ENCODE data around the gene MOCS1.

MOCS1 gene

DNA sequence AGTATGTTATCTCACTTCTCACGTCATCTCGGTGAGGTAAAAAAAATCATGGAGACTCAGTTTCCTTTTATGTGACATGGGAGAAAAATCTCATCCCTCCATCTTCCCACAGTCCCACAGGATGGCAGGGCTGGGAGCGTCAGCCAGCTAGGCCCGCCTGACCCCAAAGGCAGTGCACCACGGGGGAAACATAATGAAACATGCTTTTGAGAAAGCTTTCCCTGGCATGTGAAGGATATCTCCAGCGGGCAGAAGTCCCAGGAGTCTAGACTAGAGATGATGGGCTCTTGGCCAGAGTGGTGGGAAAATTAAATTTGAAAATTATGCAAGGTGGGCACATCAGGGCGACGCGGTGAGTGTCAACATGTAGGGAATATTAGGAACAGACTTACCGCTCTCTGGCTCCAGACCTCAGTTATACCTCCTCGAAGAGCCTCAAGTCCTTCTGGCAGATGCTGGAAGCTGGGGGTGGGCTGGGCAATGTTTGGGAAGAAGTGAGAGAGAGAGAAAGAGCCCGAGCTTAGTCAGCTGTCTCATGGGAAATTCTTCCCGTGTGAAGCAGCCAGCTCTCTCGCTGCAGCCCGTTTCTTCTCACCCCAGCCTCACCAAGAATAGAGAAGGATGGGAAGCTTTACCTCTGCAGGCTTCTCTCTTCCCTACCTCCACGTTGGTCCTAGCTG, 52.3 kb downstream of the MOCS1 start:
- Histone ChIP-seq H3K36me3 (ENCODE audit: control insufficient read depth, insufficient read depth, low read length) (peaks cover 39% of the 10 kb centered on the region), H3K9me3 (ENCODE audit: control insufficient read depth, low read length) (no peaks in the 10 kb centered on the region), H3K27ac (ENCODE audit: low read depth, low read length, severe bottlenecking) (peak overlapping the region; percentile 82), H3K4me1 (ENCODE audit: control insufficient read depth, insufficient read depth, low read length, poor library complexity, severe bottlenecking) (peaks cover 46% of the 10 kb centered on the region), H3K4me3 (ENCODE audit: extremely low read depth, insufficient read depth, low read length, poor library complexity, severe bottlenecking) (no peak overlapping the region)
- 85 to 90% methylated on average over 10 to 13 of the region's 16 CpGs for WGBS, 2 experiments (ENCODE audit: insufficient coverage in 2 of 2)

- WGBS, 2 experiments (ENCODE audit: insufficient coverage in 2 of 2) = 100% methylated on average over 2 of the region's 4 CpGs; no CpG with 5 or more reads in 1 of the 2 experiments
- Histone ChIP-seq H3K4me1 (ENCODE audit: control insufficient read depth, insufficient read depth, low read length, poor library complexity, severe bottlenecking) (peaks cover 35% of the 10 kb centered on the region), H3K36me3 (ENCODE audit: control insufficient read depth, insufficient read depth, low read length) (peaks cover 47% of the 10 kb centered on the region), H3K4me3 (ENCODE audit: extremely low read depth, insufficient read depth, low read length, poor library complexity, severe bottlenecking) (no peak overlapping the region), H3K27ac (ENCODE audit: low read depth, low read length, severe bottlenecking) (no peak overlapping the region), H3K9me3 (ENCODE audit: control insufficient read depth, low read length) (no peaks in the 10 kb centered on the region)
These were observed 53.7 kb downstream of the MOCS1 start for GRCh38 chr6:39880594-39880993.

DNA sequence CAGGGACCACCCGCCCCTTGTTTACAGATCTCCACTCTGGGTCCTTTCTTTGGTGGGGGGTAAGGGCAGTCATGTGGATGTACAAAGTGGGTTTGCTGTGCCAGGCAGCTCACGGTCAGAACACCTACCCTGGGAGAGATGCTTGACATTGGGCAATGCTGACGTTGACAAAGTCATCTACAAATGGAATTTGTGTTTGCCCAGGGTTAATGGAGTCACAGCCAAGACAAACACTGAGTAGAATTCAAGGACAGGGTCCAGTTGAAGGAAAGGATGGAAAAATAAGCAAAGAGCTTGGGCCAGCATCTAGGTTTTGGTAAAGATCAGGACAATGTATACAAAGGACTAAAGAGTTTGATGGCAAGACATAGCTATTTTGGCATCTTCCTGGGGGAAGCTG, 54.7 kb downstream of the MOCS1 start:
- Histone ChIP-seq H3K9me3 (ENCODE audit: control insufficient read depth, low read length) (no peaks in the 10 kb centered on the region), H3K36me3 (ENCODE audit: control insufficient read depth, insufficient read depth, low read length) (peaks cover 56% of the 10 kb centered on the region), H3K27ac (ENCODE audit: low read depth, low read length, severe bottlenecking) (no peak overlapping the region), H3K4me3 (ENCODE audit: extremely low read depth, insufficient read depth, low read length, poor library complexity, severe bottlenecking) (no peak overlapping the region), H3K4me1 (ENCODE audit: control insufficient read depth, insufficient read depth, low read length, poor library complexity, severe bottlenecking) (peaks cover 25% of the 10 kb centered on the region)
- 90% methylated on average over 2 to 3 of the region's 3 CpGs for WGBS, 2 experiments (ENCODE audit: insufficient coverage in 2 of 2)

DNA sequence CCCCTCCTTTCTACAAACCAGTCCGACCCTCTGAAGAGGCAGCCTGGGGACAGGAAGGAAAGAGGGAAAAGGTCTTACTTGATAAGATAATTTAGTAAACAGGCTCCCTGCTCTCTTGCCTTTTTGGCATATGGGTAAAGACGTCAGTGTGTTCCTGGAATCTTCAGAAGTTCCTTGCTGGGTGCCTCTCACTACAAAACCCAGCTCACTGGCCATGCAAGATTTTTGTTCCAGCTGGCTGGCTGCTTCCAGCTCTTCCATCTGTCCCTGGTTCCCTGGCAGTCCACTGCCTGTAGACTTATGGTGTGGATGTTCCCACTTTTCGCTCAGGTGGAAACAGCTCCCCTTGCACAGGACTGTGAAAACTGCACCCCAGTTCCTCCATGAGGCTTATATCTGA, 57.4 kb downstream of the MOCS1 start:
- Histone ChIP-seq H3K36me3 (ENCODE audit: control insufficient read depth, insufficient read depth, low read length) (peaks cover 74% of the 10 kb centered on the region), H3K27ac (ENCODE audit: low read depth, low read length, severe bottlenecking) (no peak overlapping the region), H3K4me3 (ENCODE audit: extremely low read depth, insufficient read depth, low read length, poor library complexity, severe bottlenecking) (no peak overlapping the region), H3K9me3 (ENCODE audit: control insufficient read depth, low read length) (no peaks in the 10 kb centered on the region), H3K4me1 (ENCODE audit: control insufficient read depth, insufficient read depth, low read length, poor library complexity, severe bottlenecking) (peaks cover 9% of the 10 kb centered on the region)
- WGBS, 2 experiments (ENCODE audit: insufficient coverage in 2 of 2) = 62 to 88% methylated on average over 2 of the region's 3 CpGs

GRCh38 chr6:39876111-39876510, 58.2 kb downstream of the MOCS1 start:
- Histone ChIP-seq H3K4me3 (ENCODE audit: extremely low read depth, insufficient read depth, low read length, poor library complexity, severe bottlenecking) (no peak overlapping the region), H3K9me3 (ENCODE audit: control insufficient read depth, low read length) (no peaks in the 10 kb centered on the region), H3K36me3 (ENCODE audit: control insufficient read depth, insufficient read depth, low read length) (peaks cover 76% of the 10 kb centered on the region)

GRCh38 chr6:39873439-39873838, 60.8 kb downstream of the MOCS1 start:
- Histone ChIP-seq H3K4me3 (ENCODE audit: extremely low read depth, insufficient read depth, low read length, poor library complexity, severe bottlenecking) (no peak overlapping the region), H3K4me1 (ENCODE audit: control insufficient read depth, insufficient read depth, low read length, poor library complexity, severe bottlenecking) (peaks cover 5% of the 10 kb centered on the region), H3K9me3 (ENCODE audit: control insufficient read depth, low read length) (no peaks in the 10 kb centered on the region), H3K27ac (ENCODE audit: low read depth, low read length, severe bottlenecking) (no peak overlapping the region), H3K36me3 (ENCODE audit: control insufficient read depth, insufficient read depth, low read length) (peaks cover 72% of the 10 kb centered on the region)
- WGBS, 2 experiments (ENCODE audit: insufficient coverage in 2 of 2) = 86 to 100% methylated on average over 2 to 3 of the region's 3 CpGs

More at GRCh38 chr6:39876111-39876510, 58.2 kb downstream of the MOCS1 start:
- no peak overlapping the region for H3K27ac ChIP-seq (ENCODE audit: low read depth, low read length, severe bottlenecking)
- peaks cover 5% of the 10 kb centered on the region for H3K4me1 ChIP-seq (ENCODE audit: control insufficient read depth, insufficient read depth, low read length, poor library complexity, severe bottlenecking)

- no peak overlapping the region for H3K27ac ChIP-seq (ENCODE audit: low read depth, low read length, severe bottlenecking)
These were observed 63.3 kb downstream of the MOCS1 start for GRCh38 chr6:39870950-39871349.

DNA sequence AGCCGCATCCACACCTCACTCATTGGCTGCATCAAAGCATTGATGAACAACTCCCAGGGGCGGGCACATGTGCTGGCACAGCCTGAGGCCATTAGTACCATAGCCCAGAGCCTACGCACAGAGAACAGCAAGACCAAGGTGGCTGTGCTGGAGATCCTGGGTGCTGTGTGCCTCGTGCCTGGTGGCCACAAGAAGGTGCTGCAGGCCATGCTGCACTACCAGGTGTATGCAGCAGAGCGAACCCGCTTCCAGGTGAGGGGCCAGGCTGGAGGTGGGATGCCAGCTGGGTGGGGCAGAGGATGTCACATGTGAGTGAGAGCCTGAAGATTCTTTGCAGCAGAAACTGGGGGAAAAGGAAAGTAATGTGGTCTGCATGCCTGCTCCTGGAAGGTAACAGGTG, 66.7 kb downstream of the MOCS1 start:
- no peaks in the 10 kb centered on the region for H3K4me1 ChIP-seq (ENCODE audit: control insufficient read depth, insufficient read depth, low read length, poor library complexity, severe bottlenecking)

More at GRCh38 chr6:39870950-39871349, 63.3 kb downstream of the MOCS1 start:
- Histone ChIP-seq H3K36me3 (ENCODE audit: control insufficient read depth, insufficient read depth, low read length) (peaks cover 69% of the 10 kb centered on the region), H3K4me1 (ENCODE audit: control insufficient read depth, insufficient read depth, low read length, poor library complexity, severe bottlenecking) (no peaks in the 10 kb centered on the region), H3K4me3 (ENCODE audit: extremely low read depth, insufficient read depth, low read length, poor library complexity, severe bottlenecking) (no peak overlapping the region), H3K9me3 (ENCODE audit: control insufficient read depth, low read length) (no peaks in the 10 kb centered on the region)
- 85 to 100% methylated on average over 2 of the region's 3 CpGs for WGBS, 2 experiments (ENCODE audit: insufficient coverage in 2 of 2)

DNA sequence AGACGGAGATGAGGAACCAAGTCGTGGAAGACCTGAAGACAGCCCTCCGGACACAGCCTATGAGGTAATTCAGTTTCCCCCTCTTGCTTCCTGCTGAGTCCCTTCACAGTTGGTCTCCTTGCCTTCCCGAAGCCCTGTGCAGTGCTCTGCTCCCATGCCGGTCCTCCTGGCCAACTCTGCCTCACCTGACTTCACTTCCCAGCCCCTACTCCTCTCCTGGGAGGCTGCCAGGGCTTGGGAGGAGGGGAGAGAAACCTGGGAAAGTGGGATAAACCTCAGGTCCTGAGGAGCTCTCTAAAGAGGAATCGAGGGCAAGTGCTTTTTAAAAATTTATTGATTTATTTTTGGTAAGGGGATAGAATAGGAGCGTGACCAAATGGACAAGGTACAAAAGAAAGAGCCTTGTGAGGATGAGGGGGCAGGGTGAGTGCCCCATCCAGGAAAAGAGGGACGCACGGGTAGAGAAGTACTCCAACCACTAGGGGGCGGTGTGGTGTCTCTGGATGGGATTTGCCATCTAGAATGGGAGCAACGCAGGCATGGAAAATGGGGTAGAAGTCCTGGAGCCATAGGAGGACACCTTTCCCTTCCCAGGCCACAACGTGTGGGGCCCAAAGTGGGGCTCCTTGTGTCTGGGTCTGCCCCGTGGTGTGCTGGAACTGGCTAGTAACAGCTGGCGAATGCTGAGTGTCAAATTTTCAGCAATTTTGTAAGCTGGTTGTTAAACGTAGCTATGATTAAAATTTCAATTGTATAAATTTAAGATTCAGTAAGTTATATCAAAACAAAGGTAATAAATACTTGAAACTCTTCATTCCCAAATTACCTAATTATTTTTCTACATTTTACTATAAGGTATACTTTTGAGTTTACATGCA, 69.0 kb downstream of the MOCS1 start:
- WGBS, 2 experiments (ENCODE audit: insufficient coverage in 2 of 2) = 63 to 76% methylated on average over 6 to 7 of the region's 15 CpGs
- no peak overlapping the region for H3K4me3 ChIP-seq (ENCODE audit: extremely low read depth, insufficient read depth, low read length, poor library complexity, severe bottlenecking)
- peaks cover 4% of the 10 kb centered on the region for H3K4me1 ChIP-seq (ENCODE audit: control insufficient read depth, insufficient read depth, low read length, poor library complexity, severe bottlenecking)
- H3K27ac ChIP-seq (ENCODE audit: low read depth, low read length, severe bottlenecking) = no peak overlapping the region
- peaks cover 35% of the 10 kb centered on the region for H3K36me3 ChIP-seq (ENCODE audit: control insufficient read depth, insufficient read depth, low read length)
- H3K9me3 ChIP-seq (ENCODE audit: control insufficient read depth, low read length) = no peaks in the 10 kb centered on the region

More for the DNA sequence above, 66.7 kb downstream of the MOCS1 start:
- Histone ChIP-seq H3K4me3 (ENCODE audit: extremely low read depth, insufficient read depth, low read length, poor library complexity, severe bottlenecking) (no peak overlapping the region), H3K9me3 (ENCODE audit: control insufficient read depth, low read length) (no peaks in the 10 kb centered on the region), H3K27ac (ENCODE audit: low read depth, low read length, severe bottlenecking) (no peak overlapping the region), H3K36me3 (ENCODE audit: control insufficient read depth, insufficient read depth, low read length) (peaks cover 47% of the 10 kb centered on the region)
- 92 to 93% methylated on average over 6 of the region's 6 CpGs for WGBS, 2 experiments (ENCODE audit: insufficient coverage in 2 of 2)

DNA sequence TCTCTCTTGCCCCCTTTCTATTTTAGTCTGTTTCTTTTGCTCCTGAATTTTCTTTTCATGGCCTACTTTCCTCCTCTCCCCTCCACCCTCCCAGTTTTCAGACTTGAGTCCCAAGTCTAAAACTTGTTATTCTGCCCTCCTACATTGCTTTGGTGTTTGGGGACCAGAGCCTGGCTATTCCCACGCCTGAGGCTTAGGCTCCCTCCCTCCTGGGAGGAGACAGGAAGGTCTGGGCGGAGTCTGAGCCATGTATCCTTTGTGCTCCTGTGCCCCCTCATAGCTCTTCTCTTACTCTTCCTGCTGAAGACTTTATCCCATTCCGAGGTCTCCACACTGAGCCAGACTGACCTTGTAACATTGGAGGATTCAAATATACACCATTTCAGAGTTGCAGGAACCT, 72.6 kb downstream of the MOCS1 start:
- H3K27ac ChIP-seq (ENCODE audit: low read depth, low read length, severe bottlenecking) = no peak overlapping the region
- WGBS, 2 experiments (ENCODE audit: insufficient coverage in 2 of 2) = 55 to 76% methylated on average over 2 to 3 of the region's 3 CpGs
- H3K9me3 ChIP-seq (ENCODE audit: control insufficient read depth, low read length) = no peaks in the 10 kb centered on the region
- peaks cover 28% of the 10 kb centered on the region for H3K36me3 ChIP-seq (ENCODE audit: control insufficient read depth, insufficient read depth, low read length)
- peaks cover 4% of the 10 kb centered on the region for H3K4me1 ChIP-seq (ENCODE audit: control insufficient read depth, insufficient read depth, low read length, poor library complexity, severe bottlenecking)
- H3K4me3 ChIP-seq (ENCODE audit: extremely low read depth, insufficient read depth, low read length, poor library complexity, severe bottlenecking) = no peak overlapping the region

DNA sequence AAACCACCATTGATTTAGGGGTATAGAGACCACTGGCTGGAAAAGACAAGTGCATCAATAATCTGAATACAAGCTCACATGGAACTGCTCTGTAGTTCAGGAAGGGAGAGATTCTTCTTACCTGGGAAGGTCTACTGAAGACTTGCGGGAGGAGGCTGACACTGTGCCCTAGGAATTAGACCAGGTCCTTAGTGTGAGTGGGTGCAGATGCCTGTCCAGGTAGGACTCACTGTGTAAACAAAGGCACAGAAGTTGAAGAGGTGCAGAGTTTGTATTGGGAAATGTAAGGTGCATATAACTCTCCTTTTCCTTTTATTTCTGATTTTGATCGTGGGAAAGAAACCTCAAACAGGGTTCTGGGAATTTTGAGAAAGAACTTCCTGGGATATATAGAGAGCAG, 75.2 kb downstream of the MOCS1 start:
- WGBS, 2 experiments (ENCODE audit: insufficient coverage in 2 of 2) = 100% methylated on average over 1 to 2 of the region's 2 CpGs
- Histone ChIP-seq H3K27ac (ENCODE audit: low read depth, low read length, severe bottlenecking) (no peak overlapping the region), H3K36me3 (ENCODE audit: control insufficient read depth, insufficient read depth, low read length) (peaks cover 21% of the 10 kb centered on the region), H3K4me3 (ENCODE audit: extremely low read depth, insufficient read depth, low read length, poor library complexity, severe bottlenecking) (no peak overlapping the region), H3K9me3 (ENCODE audit: control insufficient read depth, low read length) (no peaks in the 10 kb centered on the region), H3K4me1 (ENCODE audit: control insufficient read depth, insufficient read depth, low read length, poor library complexity, severe bottlenecking) (peaks cover 4% of the 10 kb centered on the region)
